ENCODE measurements around the gene MEF2D.

Gene MEF2D

DNA sequence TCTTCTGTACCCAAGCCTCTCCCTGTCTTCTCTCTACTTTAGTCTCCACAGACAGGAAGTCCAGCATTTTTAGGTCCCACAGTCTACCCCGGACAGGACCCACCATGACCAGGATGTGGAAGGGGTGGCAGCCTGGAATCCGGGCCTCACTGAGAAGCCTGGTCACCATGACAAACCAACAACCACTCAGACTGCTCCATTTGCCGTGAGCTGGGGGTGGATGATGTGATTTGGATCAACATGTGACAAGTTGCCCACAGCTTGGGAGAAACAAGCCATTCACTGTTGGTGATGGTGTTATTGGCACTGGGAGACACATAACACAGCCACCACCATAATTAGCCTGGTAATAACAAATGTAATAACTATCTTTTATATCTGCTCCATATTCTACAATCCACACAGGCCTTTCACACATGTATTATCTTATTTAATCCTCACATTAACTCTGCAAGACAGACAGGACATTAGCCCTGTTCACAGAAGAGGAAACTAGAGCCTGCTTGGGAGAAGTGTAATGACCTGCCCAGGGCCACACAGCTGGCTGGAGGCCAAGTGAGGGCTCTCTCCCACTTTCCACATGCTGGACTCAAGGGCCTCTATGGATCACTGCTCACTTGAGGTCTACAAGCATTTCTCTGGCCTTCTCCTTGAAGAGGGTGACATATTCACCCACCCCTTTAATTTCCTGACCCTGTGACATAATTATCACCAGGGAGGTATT is 22.9 kb downstream of the MEF2D start:
- Histone ChIP-seq H3K4me3 (ENCODE audit: low read length) (no peak overlapping the region), H3K9ac (ENCODE audit: low read depth, low read length) (no peak overlapping the region), H3K27me3 (ENCODE audit: insufficient read depth, low read length) (no peaks in the 10 kb centered on the region), H3K4me1 (ENCODE audit: insufficient read depth, low read length) (peaks cover 15% of the 10 kb centered on the region), H3K27ac (ENCODE audit: low read depth, low read length) (no peak overlapping the region), H3K9me3 (ENCODE audit: insufficient read depth, low read depth, low read length) (no peaks in the 10 kb centered on the region), H3K36me3 (ENCODE audit: insufficient read depth, low read length) (peaks cover 73% of the 10 kb centered on the region)
- 100% methylated on average over 1 of the region's 3 CpGs for WGBS

DNA sequence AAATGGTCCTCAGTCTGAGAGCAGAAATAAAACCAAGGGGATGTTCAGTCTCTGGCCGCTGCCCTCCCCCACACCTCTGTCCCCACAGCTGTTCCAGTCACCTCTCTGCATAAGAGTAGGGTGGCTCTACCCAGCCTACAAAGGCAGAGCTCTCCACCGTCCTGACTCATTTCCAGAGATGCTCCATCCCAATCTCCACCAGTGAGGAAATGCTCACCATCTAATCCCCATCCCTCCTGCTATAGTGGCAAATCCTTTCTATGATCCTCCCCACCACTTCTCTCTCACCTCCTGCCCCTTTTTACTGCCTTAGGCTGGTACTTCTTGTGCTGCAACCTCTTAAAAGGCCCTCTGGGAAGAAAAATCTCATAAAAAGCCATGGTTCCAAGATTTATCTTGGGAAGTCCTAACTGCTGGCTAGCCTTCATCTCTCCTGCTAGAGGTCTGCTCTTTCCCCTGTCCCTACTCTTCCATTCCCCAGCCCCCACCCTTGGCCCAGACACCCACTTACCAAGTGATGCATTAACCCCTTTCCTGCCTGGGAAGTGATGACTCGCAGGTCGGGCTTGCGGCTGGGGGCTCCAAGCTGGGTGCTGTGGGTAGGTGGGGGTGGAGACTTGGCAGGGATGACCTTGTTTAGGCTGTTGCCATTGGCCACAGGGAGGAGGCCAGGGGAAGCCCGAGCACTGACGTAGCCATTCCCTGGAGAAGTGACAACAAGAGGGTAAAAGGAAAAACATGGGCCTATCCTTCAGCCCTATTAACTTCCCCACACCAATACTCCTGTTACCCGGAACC is 23.9 kb downstream of the MEF2D start:
- Histone ChIP-seq H3K36me3 (ENCODE audit: insufficient read depth, low read length) (peaks cover 71% of the 10 kb centered on the region), H3K27ac (ENCODE audit: low read depth, low read length) (no peak overlapping the region), H3K9ac (ENCODE audit: low read depth, low read length) (no peak overlapping the region; the same call in 1 of the 2 replicates), H3K9me3 (ENCODE audit: insufficient read depth, low read depth, low read length) (no peaks in the 10 kb centered on the region), H3K4me3 (ENCODE audit: low read length) (no peak overlapping the region), H3K27me3 (ENCODE audit: insufficient read depth, low read length) (no peaks in the 10 kb centered on the region), H3K4me1 (ENCODE audit: insufficient read depth, low read length) (peaks cover 15% of the 10 kb centered on the region)
- 58% methylated on average over 8 of the region's 8 CpGs for WGBS

DNA sequence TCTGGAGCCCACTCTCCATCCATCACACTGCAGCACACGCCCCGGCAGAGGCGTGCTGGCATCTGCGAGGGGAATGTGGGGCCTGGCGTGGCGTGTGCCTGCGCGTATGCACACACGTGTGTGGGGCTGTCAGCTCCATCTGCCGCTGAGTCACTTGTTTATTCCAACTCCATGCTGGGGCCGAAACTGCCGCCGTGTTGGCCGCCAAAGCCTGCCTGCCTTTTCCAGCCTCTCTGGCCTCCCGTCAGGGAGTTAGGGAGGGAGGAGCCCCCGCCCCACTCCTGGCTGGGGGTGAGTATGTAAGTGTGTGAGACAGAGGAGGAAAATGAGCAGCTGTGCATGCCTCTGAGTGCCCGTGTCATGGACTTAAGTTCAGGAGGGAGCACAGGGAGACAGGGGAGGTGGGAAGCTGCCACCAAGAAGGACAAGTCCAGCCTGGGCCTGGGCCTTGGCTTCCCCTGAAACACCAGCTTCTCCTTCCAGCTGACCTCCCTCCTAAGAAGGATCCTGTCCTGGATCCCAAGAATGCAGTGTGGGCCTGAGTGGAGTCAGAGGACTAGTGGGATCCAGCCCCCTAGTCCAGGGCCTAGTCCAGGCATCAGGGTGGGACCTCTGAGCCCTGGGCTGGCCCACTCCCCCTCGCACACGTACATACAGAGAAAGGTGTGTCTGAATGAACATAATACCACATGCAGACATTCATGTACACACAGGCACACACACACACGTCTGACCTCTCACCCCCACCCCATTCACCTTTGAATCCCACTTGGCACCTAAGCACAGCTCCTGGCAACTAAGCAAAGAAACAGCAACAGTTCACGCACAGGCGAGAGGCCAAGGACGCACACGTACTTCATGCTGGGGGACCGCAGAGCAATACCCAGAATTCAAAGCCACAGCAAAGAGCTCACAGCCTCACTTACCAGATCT is 24.7 kb downstream of the MEF2D start:
- H3K36me3 ChIP-seq (ENCODE audit: insufficient read depth, low read length) = peaks cover 69% of the 10 kb centered on the region
- H3K4me3 ChIP-seq (ENCODE audit: low read length) = no peak overlapping the region
- H3K9me3 ChIP-seq (ENCODE audit: insufficient read depth, low read depth, low read length) = no peaks in the 10 kb centered on the region
- peaks cover 9% of the 10 kb centered on the region for H3K4me1 ChIP-seq (ENCODE audit: insufficient read depth, low read length)
- H3K27me3 ChIP-seq (ENCODE audit: insufficient read depth, low read length) = no peaks in the 10 kb centered on the region
- 93% methylated on average over 25 of the region's 25 CpGs for WGBS
- no peak overlapping the region for H3K9ac ChIP-seq (ENCODE audit: low read depth, low read length)
- no peak overlapping the region for H3K27ac ChIP-seq (ENCODE audit: low read depth, low read length)

DNA sequence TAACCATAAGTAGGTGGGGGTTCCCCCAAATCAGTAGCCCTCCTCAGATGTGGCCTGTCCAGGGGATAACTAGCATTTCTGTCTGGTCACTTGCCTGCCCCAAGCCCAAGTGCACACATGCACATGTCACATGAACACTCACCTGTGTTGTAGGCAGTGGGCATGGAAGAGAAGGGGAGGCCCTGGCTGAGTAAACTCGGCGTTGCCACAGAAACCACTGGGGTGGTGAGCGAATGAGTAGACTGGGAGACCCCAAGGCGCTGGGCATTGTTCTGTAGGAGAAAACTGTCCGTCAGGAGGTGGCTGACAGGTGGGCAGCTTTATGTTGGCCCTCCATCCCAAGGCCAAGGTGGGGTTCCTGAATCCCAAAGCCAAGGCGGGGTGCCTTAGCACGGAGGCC is 25.6 kb downstream of the MEF2D start:
- Histone ChIP-seq H3K27me3 (ENCODE audit: insufficient read depth, low read length) (no peaks in the 10 kb centered on the region), H3K9me3 (ENCODE audit: insufficient read depth, low read depth, low read length) (no peaks in the 10 kb centered on the region), H3K27ac (ENCODE audit: low read depth, low read length) (no peak overlapping the region), H3K4me3 (ENCODE audit: low read length) (no peak overlapping the region), H3K9ac (ENCODE audit: low read depth, low read length) (no peak overlapping the region), H3K4me1 (ENCODE audit: insufficient read depth, low read length) (peaks cover 8% of the 10 kb centered on the region; the same call in 1 of the 2 replicates), H3K36me3 (ENCODE audit: insufficient read depth, low read length) (peaks cover 68% of the 10 kb centered on the region)
- 95% methylated on average over 7 of the region's 7 CpGs for WGBS

DNA sequence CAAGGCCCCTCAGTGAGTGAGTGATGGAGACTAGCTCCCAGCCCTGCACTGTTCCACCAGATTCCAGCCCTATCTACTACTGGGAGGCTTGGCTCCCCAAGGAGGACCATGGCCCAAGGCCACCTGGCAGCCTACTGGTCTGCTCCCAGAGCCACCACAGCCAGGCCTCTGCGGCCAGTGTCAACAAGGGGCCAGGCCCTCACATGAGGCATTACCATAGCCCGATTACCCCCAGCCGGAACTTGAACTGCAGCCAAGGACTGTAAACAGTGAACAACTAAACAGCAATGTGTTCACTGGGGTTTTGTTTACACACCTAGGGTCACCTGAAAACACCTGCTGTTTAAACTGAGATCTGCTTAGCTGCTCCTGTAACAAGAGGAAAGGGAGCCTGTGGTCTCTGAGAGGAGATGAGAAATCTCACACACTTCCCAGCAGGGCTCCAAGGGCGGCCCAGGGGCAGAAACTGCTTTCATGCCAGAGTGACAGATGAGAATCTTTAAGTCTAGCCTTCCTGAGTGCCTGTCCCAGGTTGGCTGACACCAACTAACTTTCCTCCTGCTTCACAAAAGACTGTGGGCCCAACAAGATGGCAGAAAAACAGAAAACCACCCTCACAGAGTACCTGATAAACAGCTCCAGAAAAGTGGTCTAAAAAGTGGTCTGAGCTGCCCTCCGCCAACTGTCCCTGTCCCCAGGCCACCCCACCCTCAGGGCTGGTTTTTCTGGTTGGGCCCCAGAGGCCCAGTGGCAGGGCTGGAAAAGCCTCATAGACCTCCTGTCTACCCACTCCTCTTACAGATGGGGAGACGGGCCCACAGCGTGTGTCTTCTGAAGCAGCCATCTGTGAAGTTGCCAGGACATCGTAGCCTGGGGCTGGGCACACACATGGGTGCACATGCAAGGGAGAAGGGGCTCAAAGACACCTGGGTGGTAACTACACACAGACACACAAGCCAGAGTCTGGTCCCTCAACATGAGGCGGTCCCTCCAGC is 28.8 kb downstream of the MEF2D start:
- Histone ChIP-seq H3K9me3 (ENCODE audit: insufficient read depth, low read depth, low read length) (no peaks in the 10 kb centered on the region), H3K27ac (ENCODE audit: low read depth, low read length) (no peak overlapping the region), H3K4me3 (ENCODE audit: low read length) (no peak overlapping the region), H3K27me3 (ENCODE audit: insufficient read depth, low read length) (no peaks in the 10 kb centered on the region), H3K36me3 (ENCODE audit: insufficient read depth, low read length) (peaks cover 57% of the 10 kb centered on the region), H3K9ac (ENCODE audit: low read depth, low read length) (no peak overlapping the region), H3K4me1 (ENCODE audit: insufficient read depth, low read length) (peaks cover 6% of the 10 kb centered on the region; the same call in 1 of the 2 replicates)
- 93% methylated on average over 9 of the region's 9 CpGs for WGBS

DNA sequence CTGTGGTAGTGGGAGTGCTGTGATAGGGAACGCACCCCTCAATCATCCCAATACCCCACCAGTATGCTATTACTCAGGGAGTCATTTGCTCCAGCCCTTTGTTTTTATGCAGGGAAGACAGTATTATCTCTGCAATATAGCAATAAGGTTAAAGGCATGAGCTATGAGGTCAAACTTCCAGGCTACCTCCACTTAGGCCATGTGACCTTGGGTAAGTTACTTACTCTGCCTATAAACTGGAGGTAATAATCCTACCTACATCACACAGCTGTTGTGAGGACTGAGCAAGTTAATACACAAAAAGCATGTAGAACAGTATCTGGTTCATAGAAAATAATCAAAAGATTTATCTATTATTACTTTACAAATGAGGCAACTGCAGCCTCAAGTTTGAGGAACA is 30.1 kb downstream of the MEF2D start:
- WGBS = no CpG with 5 or more reads among the region's 1 CpG
- peaks cover 49% of the 10 kb centered on the region for H3K36me3 ChIP-seq (ENCODE audit: insufficient read depth, low read length)
- H3K4me1 ChIP-seq (ENCODE audit: insufficient read depth, low read length) = 0 out of 2 replicates have a peak, but pooled peaks cover 5% of the 10 kb centered on the region
- no peak overlapping the region for H3K9ac ChIP-seq (ENCODE audit: low read depth, low read length)
- H3K27ac ChIP-seq (ENCODE audit: low read depth, low read length) = no peak overlapping the region
- H3K9me3 ChIP-seq (ENCODE audit: insufficient read depth, low read depth, low read length) = no peaks in the 10 kb centered on the region
- H3K4me3 ChIP-seq (ENCODE audit: low read length) = no peak overlapping the region
- no peaks in the 10 kb centered on the region for H3K27me3 ChIP-seq (ENCODE audit: insufficient read depth, low read length)

DNA sequence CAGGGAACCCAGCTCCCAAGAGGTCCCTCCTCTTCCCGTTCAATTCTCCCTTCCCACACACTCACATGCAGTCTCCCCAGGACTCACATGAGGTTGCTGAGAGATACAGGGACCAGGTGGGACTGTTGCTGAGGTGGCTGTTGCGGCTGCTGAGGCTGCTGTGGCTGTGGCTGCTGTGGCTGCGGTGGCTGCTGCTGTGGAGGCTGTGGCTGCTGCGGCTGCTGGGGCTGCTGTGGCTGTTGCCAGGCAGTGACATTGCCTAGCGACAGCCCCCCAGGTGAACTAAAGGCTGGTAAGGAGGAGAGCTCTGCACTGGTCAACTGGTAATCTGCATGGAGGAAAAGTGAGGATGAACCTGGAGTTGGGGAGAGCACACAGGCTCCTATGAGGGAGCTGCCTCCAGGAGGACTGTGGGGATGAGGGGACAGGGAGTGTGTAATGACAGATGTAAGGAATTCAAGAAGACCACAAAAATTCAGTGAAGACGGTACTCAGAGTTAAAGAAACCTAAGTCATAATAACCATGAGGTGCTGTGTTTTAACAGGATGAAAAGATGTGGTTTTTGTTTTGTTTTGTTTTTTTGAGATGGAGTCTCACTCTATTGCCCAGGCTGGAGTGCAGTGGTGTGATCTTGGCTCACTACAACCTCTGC is 31.8 kb downstream of the MEF2D start:
- H3K27me3 ChIP-seq (ENCODE audit: insufficient read depth, low read length) = no peaks in the 10 kb centered on the region
- peaks cover 9% of the 10 kb centered on the region for H3K4me1 ChIP-seq (ENCODE audit: insufficient read depth, low read length)
- H3K36me3 ChIP-seq (ENCODE audit: insufficient read depth, low read length) = peaks cover 35% of the 10 kb centered on the region
- H3K9me3 ChIP-seq (ENCODE audit: insufficient read depth, low read depth, low read length) = no peaks in the 10 kb centered on the region
- no peak overlapping the region for H3K27ac ChIP-seq (ENCODE audit: low read depth, low read length)
- WGBS = 97% methylated on average over 6 of the region's 6 CpGs
- no peak overlapping the region for H3K9ac ChIP-seq (ENCODE audit: low read depth, low read length)
- no peak overlapping the region for H3K4me3 ChIP-seq (ENCODE audit: low read length)

DNA sequence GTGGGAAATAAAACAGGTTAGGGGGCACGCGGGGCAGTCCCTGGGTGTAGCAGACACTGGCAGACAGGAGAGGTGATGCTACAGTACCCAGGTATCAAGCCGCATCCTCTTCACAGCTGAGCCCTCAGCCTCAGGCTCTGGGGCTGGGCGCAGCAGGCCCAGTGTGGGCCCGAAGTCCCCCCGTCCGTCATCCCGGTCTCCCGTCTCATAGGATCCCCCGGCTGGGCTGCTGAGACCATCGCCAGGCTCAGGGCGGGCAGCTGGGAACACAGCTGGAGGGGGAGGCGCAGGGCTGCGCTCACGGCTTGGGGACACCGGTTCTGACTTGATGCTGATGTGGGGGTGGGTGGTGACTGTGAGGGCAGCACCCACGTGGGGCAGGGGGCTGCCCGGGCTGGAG is 32.7 kb downstream of the MEF2D start:
- WGBS = 93% methylated on average over 18 of the region's 18 CpGs
- Histone ChIP-seq H3K27me3 (ENCODE audit: insufficient read depth, low read length) (no peaks in the 10 kb centered on the region), H3K4me1 (ENCODE audit: insufficient read depth, low read length) (peaks cover 13% of the 10 kb centered on the region), H3K36me3 (ENCODE audit: insufficient read depth, low read length) (peaks cover 28% of the 10 kb centered on the region), H3K9ac (ENCODE audit: low read depth, low read length) (no peak overlapping the region), H3K4me3 (ENCODE audit: low read length) (no peak overlapping the region), H3K9me3 (ENCODE audit: insufficient read depth, low read depth, low read length) (no peaks in the 10 kb centered on the region), H3K27ac (ENCODE audit: low read depth, low read length) (no peak overlapping the region)

DNA sequence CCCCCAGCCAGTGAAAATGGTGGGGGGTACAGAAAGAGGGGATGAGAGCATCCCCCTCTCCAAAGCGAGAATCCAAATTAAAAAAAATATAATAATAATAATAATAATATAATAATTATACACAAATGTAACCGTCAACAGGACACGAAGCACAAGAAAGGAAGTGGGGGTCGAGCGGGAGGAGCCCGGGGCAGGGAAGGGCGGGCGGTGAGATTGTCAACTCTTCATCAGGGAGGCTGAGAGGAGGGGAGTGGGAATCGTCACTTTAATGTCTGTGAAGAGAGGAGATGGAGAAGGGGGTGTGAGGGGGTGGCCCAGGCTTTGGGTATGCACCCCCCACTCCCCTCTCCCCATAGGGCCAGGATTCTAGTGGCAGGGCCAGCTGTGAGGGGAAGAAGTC is 33.2 kb downstream of the MEF2D start:
- H3K36me3 ChIP-seq (ENCODE audit: insufficient read depth, low read length) = peaks cover 28% of the 10 kb centered on the region
- H3K4me3 ChIP-seq (ENCODE audit: low read length) = no peak overlapping the region
- no peaks in the 10 kb centered on the region for H3K9me3 ChIP-seq (ENCODE audit: insufficient read depth, low read depth, low read length)
- no peaks in the 10 kb centered on the region for H3K27me3 ChIP-seq (ENCODE audit: insufficient read depth, low read length)
- peaks cover 13% of the 10 kb centered on the region for H3K4me1 ChIP-seq (ENCODE audit: insufficient read depth, low read length)
- no peak overlapping the region for H3K9ac ChIP-seq (ENCODE audit: low read depth, low read length)
- 90% methylated on average over 7 of the region's 9 CpGs for WGBS
- H3K27ac ChIP-seq (ENCODE audit: low read depth, low read length) = no peak overlapping the region

Measured in HUES64 (cell line).